C4-2B (cell line): Measurements from ENCODE around the gene PLEKHA5.
A peak's percentile ranks its signal among the peaks of the same experiment; 100 is the strongest.
"Not testable (repeated sequence)": the region's sequence is repeated elsewhere in the genome, so short reads cannot be mapped to it uniquely, and the experiment has no call there.

Source experiments
- H3K27ac ChIP-seq: fragments of 450-650 bp; 2 replicates; pipeline ENCODE4 v1.5.1; 2017
- ZFX ChIP-seq: fragments of 450-650 bp; IDR thresholded peaks from 2 replicates; pipeline ENCODE4 v1.6.1; 2017
- TF ChIP-seq, protein P1 (sequence below): fragments of 450-650 bp; conservative IDR thresholded peaks from 2 replicates; pipeline ENCODE4 v1.5.1; 2017; ENCODE audit warnings: mild to moderate bottlenecking

The PLEKHA5 gene

DNA sequence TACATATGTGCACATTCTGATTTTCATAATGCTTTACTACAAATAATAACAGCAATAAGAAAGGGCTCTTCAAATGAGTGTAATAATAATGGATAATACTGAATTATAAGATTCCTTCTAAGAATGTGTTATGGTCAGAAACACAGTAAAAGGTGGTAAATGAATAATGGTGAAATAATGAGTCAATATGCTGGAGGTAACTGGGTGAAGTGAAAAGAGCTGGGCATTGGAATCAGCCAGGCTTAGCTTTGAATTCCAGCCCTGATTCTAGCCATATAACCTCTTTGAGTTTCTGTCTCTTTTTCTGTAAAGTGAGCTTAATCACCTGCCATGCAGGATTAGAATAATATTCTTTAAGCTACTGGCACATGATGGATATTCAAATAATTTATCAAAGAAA lies 39.1 kb downstream of the PLEKHA5 start:
- TF ChIP-seq, protein P1, sequence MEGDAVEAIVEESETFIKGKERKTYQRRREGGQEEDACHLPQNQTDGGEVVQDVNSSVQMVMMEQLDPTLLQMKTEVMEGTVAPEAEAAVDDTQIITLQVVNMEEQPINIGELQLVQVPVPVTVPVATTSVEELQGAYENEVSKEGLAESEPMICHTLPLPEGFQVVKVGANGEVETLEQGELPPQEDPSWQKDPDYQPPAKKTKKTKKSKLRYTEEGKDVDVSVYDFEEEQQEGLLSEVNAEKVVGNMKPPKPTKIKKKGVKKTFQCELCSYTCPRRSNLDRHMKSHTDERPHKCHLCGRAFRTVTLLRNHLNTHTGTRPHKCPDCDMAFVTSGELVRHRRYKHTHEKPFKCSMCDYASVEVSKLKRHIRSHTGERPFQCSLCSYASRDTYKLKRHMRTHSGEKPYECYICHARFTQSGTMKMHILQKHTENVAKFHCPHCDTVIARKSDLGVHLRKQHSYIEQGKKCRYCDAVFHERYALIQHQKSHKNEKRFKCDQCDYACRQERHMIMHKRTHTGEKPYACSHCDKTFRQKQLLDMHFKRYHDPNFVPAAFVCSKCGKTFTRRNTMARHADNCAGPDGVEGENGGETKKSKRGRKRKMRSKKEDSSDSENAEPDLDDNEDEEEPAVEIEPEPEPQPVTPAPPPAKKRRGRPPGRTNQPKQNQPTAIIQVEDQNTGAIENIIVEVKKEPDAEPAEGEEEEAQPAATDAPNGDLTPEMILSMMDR = no peak
- TF ChIP-seq ZFX = no peak
- no peak overlapping the region for H3K27ac ChIP-seq

DNA sequence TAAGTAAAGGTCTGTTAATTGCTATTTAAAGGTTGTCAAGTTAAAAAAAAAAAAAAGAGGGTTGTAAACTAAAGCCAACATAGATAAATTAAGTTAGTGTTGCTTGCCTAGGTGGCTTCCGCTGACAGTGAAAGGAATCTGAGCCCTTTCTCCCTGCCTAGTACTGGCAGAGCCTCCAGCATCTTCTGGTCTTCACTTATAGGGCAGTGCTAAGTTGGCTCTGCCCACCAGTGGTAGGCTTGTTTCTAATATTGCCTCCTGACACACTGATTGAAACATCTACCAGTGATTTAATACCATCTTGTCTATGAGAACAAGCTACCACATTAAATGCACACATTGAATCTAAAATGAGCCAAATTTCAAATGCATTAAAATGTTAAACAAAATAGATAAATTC lies 39.7 kb downstream of the PLEKHA5 start:
- TF ChIP-seq ZFX = no peak
- TF ChIP-seq, protein P1 = no peak
- H3K27ac ChIP-seq = no peak overlapping the region

DNA sequence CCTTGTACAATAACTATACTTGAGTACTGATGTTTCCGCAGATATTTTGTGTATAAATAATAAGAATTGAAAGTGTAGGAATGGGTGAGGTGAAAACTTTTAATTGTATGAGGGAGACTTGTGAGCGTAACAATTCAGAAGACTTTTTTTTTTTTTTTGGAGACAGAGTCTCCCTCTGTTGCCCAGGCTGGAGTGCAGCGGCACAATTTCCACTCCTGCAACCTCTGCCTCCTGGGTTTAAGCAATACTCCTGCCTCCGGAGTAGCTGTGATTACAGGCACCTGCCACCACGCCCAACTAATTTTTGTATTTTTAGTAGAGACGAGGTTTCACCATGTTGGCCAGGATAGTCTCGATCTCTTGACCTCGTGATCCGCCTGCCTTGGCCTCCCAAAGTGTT lies 40.8 kb downstream of the PLEKHA5 start:
- not testable (repeated sequence) for H3K27ac ChIP-seq

DNA sequence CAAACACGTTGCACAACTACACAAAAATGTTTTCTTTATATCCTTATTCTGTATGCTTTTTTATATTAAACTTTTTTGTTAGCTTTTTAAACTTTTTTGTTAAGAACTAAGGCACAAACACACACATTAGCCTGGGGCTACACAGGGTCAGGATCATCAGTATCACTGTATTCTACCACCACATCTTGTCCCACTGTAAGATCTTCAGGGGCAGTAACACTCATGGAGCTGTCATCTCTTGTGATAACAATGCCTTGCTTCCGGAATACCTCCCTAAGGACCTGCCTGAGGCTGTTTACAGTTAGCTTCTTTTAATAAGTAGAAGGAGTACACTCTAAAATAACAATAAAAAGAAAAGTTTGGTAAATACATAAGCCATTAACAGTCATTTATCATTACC lies 42.2 kb downstream of the PLEKHA5 start:
- no peak for TF ChIP-seq ZFX
- TF ChIP-seq, protein P1 = no peak
- H3K27ac ChIP-seq = no peak overlapping the region

DNA sequence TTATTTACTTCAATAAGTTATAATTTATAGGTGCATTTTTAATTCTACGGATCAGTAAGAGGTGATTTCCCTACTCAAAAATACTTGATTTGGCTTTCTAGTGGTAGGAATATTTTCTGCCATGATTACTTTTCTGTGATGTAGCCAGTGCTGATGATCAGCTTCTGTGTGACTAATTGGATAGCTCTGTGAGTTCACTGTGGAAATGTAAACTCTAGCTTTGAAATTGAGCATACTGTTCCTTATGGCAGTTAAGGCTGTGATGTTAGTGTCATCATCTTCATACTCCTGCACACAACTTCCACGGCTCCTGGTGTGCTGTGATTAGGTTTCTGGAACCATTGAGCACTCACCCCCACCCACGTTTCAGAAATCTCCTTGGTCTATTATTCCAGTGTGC lies 48.2 kb downstream of the PLEKHA5 start:
- no peak overlapping the region for H3K27ac ChIP-seq
- TF ChIP-seq, protein P1 = no peak
- TF ChIP-seq ZFX = no peak

DNA sequence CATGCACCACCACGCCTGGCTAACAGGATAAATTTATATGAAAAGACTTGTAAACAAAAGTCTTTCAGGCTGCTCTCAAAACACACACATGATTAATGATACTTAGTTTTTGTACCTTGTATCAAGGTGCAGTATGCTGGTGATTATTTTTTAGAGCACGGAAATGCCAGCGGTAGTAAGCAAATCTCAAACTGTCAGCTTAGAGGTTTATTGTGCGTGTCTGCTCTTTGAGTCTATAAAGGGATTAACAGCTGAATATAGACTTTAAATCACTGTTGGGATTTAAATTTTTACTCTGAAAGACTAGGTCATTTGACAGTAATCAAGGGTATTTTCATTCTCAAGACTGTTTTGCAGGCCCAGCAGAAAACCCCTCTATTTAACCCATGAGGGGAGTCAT lies 50.5 kb downstream of the PLEKHA5 start:
- TF ChIP-seq, protein P1 = no peak
- no peak for TF ChIP-seq ZFX
- no peak overlapping the region for H3K27ac ChIP-seq

DNA sequence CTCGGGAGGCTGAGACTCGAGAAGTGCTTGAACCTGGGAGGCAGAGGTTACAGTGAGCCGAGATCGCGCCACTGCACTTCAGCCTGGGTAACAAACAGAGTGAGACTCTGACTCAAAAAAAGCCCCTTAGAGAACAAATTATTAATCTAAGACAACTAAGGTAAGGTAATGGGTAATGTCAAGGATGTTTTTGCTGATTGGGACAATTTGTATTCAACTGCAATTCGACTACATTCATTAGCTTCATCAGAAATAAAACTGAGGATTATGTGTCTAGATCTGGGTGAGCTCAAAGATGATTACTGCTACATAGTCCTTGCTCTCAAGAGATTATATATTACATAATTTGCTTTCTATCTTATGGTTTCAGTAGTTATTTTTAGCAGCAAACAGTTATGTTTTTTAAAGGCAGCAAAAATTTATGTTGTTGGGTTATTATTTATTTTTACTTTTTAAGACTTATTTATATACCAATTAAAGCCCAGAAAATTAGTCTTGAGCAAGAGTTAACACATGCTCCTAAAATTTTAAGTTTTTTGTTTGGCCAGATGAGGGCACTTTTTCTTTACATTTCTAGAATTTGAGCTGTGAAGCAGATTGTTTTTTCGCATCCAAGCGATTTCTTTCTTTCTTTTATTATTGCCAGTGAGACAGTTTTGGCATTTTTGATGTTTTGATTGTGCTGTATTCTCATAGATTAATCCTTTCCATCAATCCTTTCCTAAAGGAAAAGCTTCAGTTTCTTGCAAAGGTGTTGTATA lies 52.3 kb downstream of the PLEKHA5 start:
- no peak overlapping the region for H3K27ac ChIP-seq
- TF ChIP-seq, protein P1 = peak; percentile 32
- no peak for TF ChIP-seq ZFX
